WERI-Rb-1 (cell line): Measurements from ENCODE around the gene LYZL6.
"Not testable (repeated sequence)": the region's sequence is repeated elsewhere in the genome, so short reads cannot be mapped to it uniquely, and the experiment has no call there.

Source experiments
- DNase-seq: peaks from one replicate; pipeline ENCODE4 v3.0.0-alpha.2; 2020
- H3K27ac ChIP-seq: fragments of 250-450 bp; sonication (Bioruptor Pico); 2 replicates; pipeline ENCODE4 v1.5.1; 2020; ENCODE audit warnings: mild to moderate bottlenecking, moderate library complexity
- H3K27me3 ChIP-seq: fragments of 250-450 bp; sonication (Bioruptor Pico); 2 replicates; pipeline ENCODE4 v1.5.1; 2021; ENCODE audit warnings: mild to moderate bottlenecking, low read depth, moderate library complexity; ENCODE audit not compliant: insufficient read depth, severe bottlenecking
- H3K36me3 ChIP-seq: fragments of 250-450 bp; sonication (Bioruptor Pico); 2 replicates; pipeline ENCODE4 v1.5.1; 2020; ENCODE audit warnings: mild to moderate bottlenecking, moderate library complexity
- H3K4me3 ChIP-seq: 2 replicates; pipeline ENCODE4 v1.5.1; 2011; ENCODE audit warnings: low read depth, mild to moderate bottlenecking, control low read depth, low read length
- H3K9me3 ChIP-seq: fragments of 250-450 bp; sonication (Bioruptor Pico); 2 replicates; pipeline ENCODE4 v1.5.1; 2021; ENCODE audit warnings: mild to moderate bottlenecking, moderate library complexity; ENCODE audit not compliant: severe bottlenecking
- TF ChIP-seq, protein P1 (sequence below): IDR thresholded peaks from 2 replicates; pipeline ENCODE4 v1.5.1; 2011; ENCODE audit warnings: low read depth, mild to moderate bottlenecking, control low read depth, inconsistent platforms, low read length

LYZL6 gene

DNA sequence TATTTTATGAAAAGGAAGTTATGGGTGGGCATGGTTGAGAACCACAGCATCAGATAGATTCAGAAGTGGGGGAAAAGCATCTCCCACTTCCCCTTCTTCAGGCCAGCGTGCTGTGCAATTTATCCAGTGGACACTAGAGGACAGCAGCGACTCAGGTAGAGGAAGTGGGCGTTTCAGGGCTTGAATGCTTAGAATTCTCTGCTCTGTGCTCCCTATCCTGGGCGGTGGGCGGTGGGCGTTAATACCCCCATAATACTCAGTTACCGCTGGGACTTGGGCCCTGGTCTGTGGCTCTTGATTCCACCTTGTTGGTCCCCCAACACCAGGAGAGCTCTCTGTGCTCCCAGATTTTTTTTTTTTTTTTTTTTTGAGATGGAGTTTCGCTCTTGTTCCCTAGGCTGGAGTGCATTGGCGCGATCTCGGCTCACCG, 3.7 kb upstream of the LYZL6 start:
- TF ChIP-seq, protein P1, sequence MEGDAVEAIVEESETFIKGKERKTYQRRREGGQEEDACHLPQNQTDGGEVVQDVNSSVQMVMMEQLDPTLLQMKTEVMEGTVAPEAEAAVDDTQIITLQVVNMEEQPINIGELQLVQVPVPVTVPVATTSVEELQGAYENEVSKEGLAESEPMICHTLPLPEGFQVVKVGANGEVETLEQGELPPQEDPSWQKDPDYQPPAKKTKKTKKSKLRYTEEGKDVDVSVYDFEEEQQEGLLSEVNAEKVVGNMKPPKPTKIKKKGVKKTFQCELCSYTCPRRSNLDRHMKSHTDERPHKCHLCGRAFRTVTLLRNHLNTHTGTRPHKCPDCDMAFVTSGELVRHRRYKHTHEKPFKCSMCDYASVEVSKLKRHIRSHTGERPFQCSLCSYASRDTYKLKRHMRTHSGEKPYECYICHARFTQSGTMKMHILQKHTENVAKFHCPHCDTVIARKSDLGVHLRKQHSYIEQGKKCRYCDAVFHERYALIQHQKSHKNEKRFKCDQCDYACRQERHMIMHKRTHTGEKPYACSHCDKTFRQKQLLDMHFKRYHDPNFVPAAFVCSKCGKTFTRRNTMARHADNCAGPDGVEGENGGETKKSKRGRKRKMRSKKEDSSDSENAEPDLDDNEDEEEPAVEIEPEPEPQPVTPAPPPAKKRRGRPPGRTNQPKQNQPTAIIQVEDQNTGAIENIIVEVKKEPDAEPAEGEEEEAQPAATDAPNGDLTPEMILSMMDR, result peak; percentile 87
- Histone ChIP-seq H3K9me3 (no peaks in the 10 kb centered on the region), H3K4me3 (no peak overlapping the region), H3K36me3 (no peaks in the 10 kb centered on the region), H3K27me3 (no peaks in the 10 kb centered on the region), H3K27ac (no peak overlapping the region)
- DNase-seq, result peak; percentile 70

DNA sequence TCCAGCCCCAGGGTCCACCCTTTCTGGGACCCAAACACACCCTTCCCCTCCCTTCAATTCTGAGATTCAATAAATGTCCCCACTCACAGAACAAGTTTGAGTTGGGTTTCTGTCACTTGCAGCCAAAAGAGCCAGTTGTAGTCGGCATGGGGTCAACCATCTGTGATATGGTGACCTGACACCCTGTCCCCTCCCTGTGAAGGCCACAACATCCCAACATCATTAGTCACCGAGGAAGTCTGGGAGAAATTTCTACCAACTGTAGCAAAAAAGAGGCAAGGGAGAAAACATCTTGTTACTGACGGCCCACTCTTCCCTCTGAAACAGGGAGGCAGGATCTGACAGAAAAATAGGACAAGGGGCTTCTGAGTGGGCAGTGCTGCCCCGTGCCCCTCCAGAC, 638 bp upstream of the LYZL6 start:
- TF ChIP-seq, protein P1, result no peak
- H3K27ac ChIP-seq, result no peak overlapping the region
- no peaks in the 10 kb centered on the region for H3K9me3 ChIP-seq
- H3K4me3 ChIP-seq, result no peak overlapping the region
- DNase-seq, result no peak
- H3K36me3 ChIP-seq, result no peaks in the 10 kb centered on the region
- H3K27me3 ChIP-seq, result no peaks in the 10 kb centered on the region

DNA sequence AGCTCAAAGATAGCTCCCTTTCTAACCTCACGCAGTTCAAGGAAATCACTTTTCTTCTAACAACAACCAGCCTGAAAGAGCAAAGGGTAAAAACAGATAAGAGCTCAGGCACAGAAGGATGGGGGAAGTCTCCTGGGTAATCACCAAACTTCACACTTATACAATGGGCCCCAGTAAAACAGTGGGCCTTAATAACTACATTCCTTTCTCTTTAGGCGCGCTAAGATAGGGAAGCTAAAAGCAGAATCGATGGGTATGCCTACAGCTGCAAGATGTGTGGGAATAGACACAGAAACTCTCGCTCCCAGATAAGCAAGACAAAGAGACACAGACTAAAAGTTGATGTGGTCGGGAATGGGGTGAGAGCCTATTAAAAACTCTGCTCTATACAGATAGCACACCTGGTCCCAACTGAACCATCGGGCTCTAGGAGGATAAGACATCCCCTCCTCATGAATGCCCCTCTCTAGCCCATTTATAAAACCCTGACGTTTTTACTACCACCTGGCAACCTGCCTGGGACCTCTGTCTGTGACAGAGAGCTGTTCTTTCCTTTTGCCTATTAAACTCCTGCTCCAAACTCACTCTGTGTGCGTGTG, 826 bp downstream of the LYZL6 start:
- H3K27me3 ChIP-seq, result no peaks in the 10 kb centered on the region
- DNase-seq, result no peak
- no peak overlapping the region for H3K27ac ChIP-seq
- H3K4me3 ChIP-seq, result no peak overlapping the region
- TF ChIP-seq, protein P1, result no peak
- no peaks in the 10 kb centered on the region for H3K9me3 ChIP-seq
- no peaks in the 10 kb centered on the region for H3K36me3 ChIP-seq

DNA sequence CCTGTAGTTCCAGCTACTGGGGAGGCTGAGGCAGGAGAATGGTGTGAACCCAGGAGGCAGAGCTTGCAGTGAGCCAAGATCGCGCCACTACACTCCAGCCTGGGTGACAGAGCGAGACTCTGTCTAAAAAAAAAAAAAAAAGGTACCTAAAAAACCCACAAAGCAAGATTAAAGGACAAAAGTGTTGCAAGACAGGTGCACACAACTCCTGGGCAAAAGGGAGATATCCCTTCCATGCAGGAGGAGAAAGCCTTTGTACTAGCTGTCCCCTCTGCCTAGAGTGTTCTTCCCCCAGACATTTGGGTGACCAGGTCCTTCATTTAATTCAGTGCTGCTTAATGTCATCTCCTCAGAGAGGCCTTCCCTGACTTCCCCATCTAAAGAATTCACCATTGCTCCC, 5.0 kb downstream of the LYZL6 start:
- not testable (repeated sequence) for DNase-seq, H3K36me3 ChIP-seq, H3K9me3 ChIP-seq, H3K4me3 ChIP-seq, H3K27me3 ChIP-seq, H3K27ac ChIP-seq

DNA sequence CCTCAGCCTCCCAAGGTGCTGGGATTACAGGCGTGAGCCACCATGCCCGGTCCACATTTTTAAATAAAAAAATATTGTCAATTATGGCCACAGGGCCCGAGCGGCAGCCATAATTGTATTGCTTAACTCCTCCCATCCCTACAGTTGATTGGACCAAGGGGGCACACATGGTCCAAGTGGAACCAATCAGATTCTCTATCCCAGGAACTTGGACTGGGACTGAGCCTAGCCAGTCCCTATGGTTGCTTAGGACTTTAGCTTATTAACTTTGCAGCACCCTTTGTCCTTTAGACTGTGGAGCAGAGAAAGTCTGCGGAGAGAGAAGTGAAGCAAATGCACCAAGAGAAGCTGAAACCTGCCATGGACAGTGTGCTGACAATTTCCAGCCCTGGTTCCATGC, 7.5 kb downstream of the LYZL6 start:
- TF ChIP-seq, protein P1, result no peak
- H3K27me3 ChIP-seq, result no peaks in the 10 kb centered on the region
- no peak overlapping the region for H3K27ac ChIP-seq
- no peaks in the 10 kb centered on the region for H3K36me3 ChIP-seq
- no peak for DNase-seq
- H3K4me3 ChIP-seq, result no peak overlapping the region
- H3K9me3 ChIP-seq, result no peaks in the 10 kb centered on the region

DNA sequence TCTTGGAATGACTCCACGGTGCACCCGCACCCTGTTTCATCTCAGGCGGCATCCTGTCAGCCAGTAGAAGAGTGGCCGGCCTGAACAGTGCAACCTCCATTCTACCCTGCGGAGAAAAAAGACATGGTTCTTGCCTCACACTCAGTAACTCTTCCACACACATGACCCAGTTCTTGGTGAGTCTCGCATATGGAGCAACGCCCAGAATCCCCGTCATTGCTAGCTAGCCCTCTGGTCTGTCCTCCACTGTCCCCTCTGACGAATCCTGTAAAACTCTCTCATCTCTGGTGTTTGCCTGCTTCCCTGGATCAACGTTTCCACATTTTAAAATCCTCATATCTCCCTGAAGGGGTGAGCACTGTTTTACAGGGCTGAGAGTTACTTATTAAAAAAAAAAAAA, 8.8 kb downstream of the LYZL6 start:
- H3K27ac ChIP-seq, result no peak overlapping the region
- TF ChIP-seq, protein P1, result no peak

More for the DNA sequence above, 8.8 kb downstream of the LYZL6 start:
- no peak for DNase-seq
- Histone ChIP-seq H3K36me3 (no peaks in the 10 kb centered on the region), H3K4me3 (no peak overlapping the region), H3K27me3 (no peaks in the 10 kb centered on the region), H3K9me3 (no peaks in the 10 kb centered on the region)
